ENCODE measurements around the gene MRPL24.

GRCh38 chr1:156691665-156692440 lies 49.0 kb downstream of the MRPL24 start:
- TF ChIP-seq KDM1A (IDR thresholded peaks at IDR 0.05; ENCODE audit: low read depth) (no peak), PHF8 (IDR thresholded peaks at IDR 0.05; ENCODE audit: borderline replicate concordance, low read depth) (no peak), ESRRA (IDR thresholded peaks at IDR 0.05; ENCODE audit: borderline replicate concordance, low read length) (no peak)

Data from A549 (cell line).